Measurements from ENCODE around the gene TAMALIN. TPM values are rescaled to one million over a fixed set of nuclear protein-coding genes. Genes with fewer than 3 reads are reported as not detected.
"Not testable (repeated sequence)": the region's sequence is repeated elsewhere in the genome, so short reads cannot be mapped to it uniquely, and the experiment has no call there.

TAMALIN gene
- total RNA-seq, 1 experiment from 2014 or later: 4.5 TPM

- Histone ChIP-seq H3K4me1 (no peaks in the 10 kb centered on the region), H3K36me3 (peaks cover 12% of the 10 kb centered on the region), H3K9me3 (replicated peaks) (no peaks in the 10 kb centered on the region), H3K27ac (no peak overlapping the region), H3K4me3 (no peak overlapping the region), H3K27me3 (no peaks in the 10 kb centered on the region)
- DNase-seq: no peak
Observed at GRCh38 chr12:51974646-51975045, 32.1 kb upstream of the TAMALIN start.

- H3K4me3 ChIP-seq: no peak overlapping the region
- H3K4me1 ChIP-seq: no peaks in the 10 kb centered on the region
- no peaks in the 10 kb centered on the region for H3K27me3 ChIP-seq
- no peak for DNase-seq
- H3K9me3 ChIP-seq (replicated peaks): no peaks in the 10 kb centered on the region
- no peak overlapping the region for H3K27ac ChIP-seq
- H3K36me3 ChIP-seq: peaks cover 12% of the 10 kb centered on the region
Observed at GRCh38 chr12:51975196-51975595, 31.6 kb upstream of the TAMALIN start.

- no peak for DNase-seq
Observed at GRCh38 chr12:51976376-51977160, 30.2 kb upstream of the TAMALIN start.

GRCh38 chr12:51977320-51977753 is 29.4 kb upstream of the TAMALIN start:
- peaks cover 25% of the 10 kb centered on the region for H3K36me3 ChIP-seq
- H3K4me3 ChIP-seq: no peak overlapping the region
- no peak for DNase-seq
- H3K9me3 ChIP-seq (replicated peaks): no peaks in the 10 kb centered on the region
- no peak overlapping the region for H3K27ac ChIP-seq
- H3K4me1 ChIP-seq: no peaks in the 10 kb centered on the region
- H3K27me3 ChIP-seq: no peaks in the 10 kb centered on the region

More at GRCh38 chr12:51976376-51977160, 30.2 kb upstream of the TAMALIN start:
- H3K4me3 ChIP-seq: no peak overlapping the region
- peaks cover 19% of the 10 kb centered on the region for H3K36me3 ChIP-seq
- H3K27me3 ChIP-seq: no peaks in the 10 kb centered on the region
- H3K9me3 ChIP-seq (replicated peaks): no peaks in the 10 kb centered on the region
- H3K4me1 ChIP-seq: no peaks in the 10 kb centered on the region
- H3K27ac ChIP-seq: no peak overlapping the region

GRCh38 chr12:51979306-51979705 is 27.4 kb upstream of the TAMALIN start:
- not testable (repeated sequence) for H3K27ac ChIP-seq; H3K4me3 ChIP-seq; H3K4me1 ChIP-seq; H3K27me3 ChIP-seq; DNase-seq; H3K9me3 ChIP-seq (replicated peaks)
- peaks cover 37% of the 10 kb centered on the region for H3K36me3 ChIP-seq

GRCh38 chr12:51980051-51980808 is 26.5 kb upstream of the TAMALIN start:
- no peaks in the 10 kb centered on the region for H3K4me1 ChIP-seq
- H3K4me3 ChIP-seq: no peak overlapping the region
- H3K36me3 ChIP-seq: peaks cover 41% of the 10 kb centered on the region
- H3K27me3 ChIP-seq: no peaks in the 10 kb centered on the region
- H3K27ac ChIP-seq: no peak overlapping the region
- DNase-seq: peak; percentile 49 to 91
- no peaks in the 10 kb centered on the region for H3K9me3 ChIP-seq (replicated peaks)

GRCh38 chr12:51980809-51981127 is 26.0 kb upstream of the TAMALIN start:
- Histone ChIP-seq H3K36me3 (peaks cover 45% of the 10 kb centered on the region), H3K27me3 (no peaks in the 10 kb centered on the region), H3K27ac (no peak overlapping the region), H3K9me3 (replicated peaks) (no peaks in the 10 kb centered on the region), H3K4me1 (no peaks in the 10 kb centered on the region), H3K4me3 (no peak overlapping the region)
- DNase-seq: no peak

- Histone ChIP-seq H3K27me3 (no peaks in the 10 kb centered on the region), H3K9me3 (replicated peaks) (no peaks in the 10 kb centered on the region), H3K36me3 (peaks cover 48% of the 10 kb centered on the region), H3K4me1 (no peaks in the 10 kb centered on the region), H3K27ac (no peak overlapping the region), H3K4me3 (no peak overlapping the region)
- no peak for DNase-seq
Observed at GRCh38 chr12:51984657-51985056, 22.1 kb upstream of the TAMALIN start.

GRCh38 chr12:51985154-51985835 is 21.5 kb upstream of the TAMALIN start:
- no peaks in the 10 kb centered on the region for H3K27me3 ChIP-seq
- no peak overlapping the region for H3K4me3 ChIP-seq
- no peaks in the 10 kb centered on the region for H3K9me3 ChIP-seq (replicated peaks)
- DNase-seq: no peak
- H3K36me3 ChIP-seq: peaks cover 48% of the 10 kb centered on the region
- H3K27ac ChIP-seq: no peak overlapping the region
- no peaks in the 10 kb centered on the region for H3K4me1 ChIP-seq

- no peak overlapping the region for H3K27ac ChIP-seq
- H3K4me1 ChIP-seq: no peaks in the 10 kb centered on the region
- no peak for DNase-seq
- H3K27me3 ChIP-seq: no peaks in the 10 kb centered on the region
- H3K4me3 ChIP-seq: no peak overlapping the region
- no peaks in the 10 kb centered on the region for H3K9me3 ChIP-seq (replicated peaks)
- H3K36me3 ChIP-seq: peaks cover 40% of the 10 kb centered on the region
Observed at GRCh38 chr12:51986834-51987233, 19.9 kb upstream of the TAMALIN start.

GRCh38 chr12:51992246-51992645 is 14.5 kb upstream of the TAMALIN start:
- Histone ChIP-seq H3K36me3 (peaks cover 16% of the 10 kb centered on the region; the same call in 1 of the 2 replicates), H3K4me1 (no peaks in the 10 kb centered on the region), H3K27ac (no peak overlapping the region), H3K4me3 (no peak overlapping the region), H3K9me3 (replicated peaks) (no peaks in the 10 kb centered on the region), H3K27me3 (no peaks in the 10 kb centered on the region)
- DNase-seq: no peak

- Histone ChIP-seq H3K27me3 (no peaks in the 10 kb centered on the region), H3K27ac (no peak overlapping the region), H3K4me3 (no peak overlapping the region), H3K4me1 (no peaks in the 10 kb centered on the region), H3K36me3 (peaks cover 15% of the 10 kb centered on the region; the same call in 1 of the 2 replicates), H3K9me3 (replicated peaks) (no peaks in the 10 kb centered on the region)
- DNase-seq: no peak
Observed at GRCh38 chr12:51994539-51994820, 12.3 kb upstream of the TAMALIN start.

GRCh38 chr12:51994959-51995358 is 11.8 kb upstream of the TAMALIN start:
- no peaks in the 10 kb centered on the region for H3K4me1 ChIP-seq
- H3K27ac ChIP-seq: no peak overlapping the region
- DNase-seq: no peak
- H3K4me3 ChIP-seq: no peak overlapping the region
- H3K9me3 ChIP-seq (replicated peaks): no peaks in the 10 kb centered on the region
- H3K36me3 ChIP-seq: peaks cover 15% of the 10 kb centered on the region; the same call in 1 of the 2 replicates
- no peaks in the 10 kb centered on the region for H3K27me3 ChIP-seq

GRCh38 chr12:51997136-51997535 is 9.6 kb upstream of the TAMALIN start:
- H3K9me3 ChIP-seq (replicated peaks): no peaks in the 10 kb centered on the region

GRCh38 chr12:52003016-52003550 is 3.7 kb upstream of the TAMALIN start:
- no peak overlapping the region for H3K4me3 ChIP-seq
- H3K9me3 ChIP-seq (replicated peaks): no peaks in the 10 kb centered on the region
- H3K27ac ChIP-seq: no peak overlapping the region
- no peaks in the 10 kb centered on the region for H3K36me3 ChIP-seq
- peaks cover 21% of the 10 kb centered on the region for H3K4me1 ChIP-seq
- no peaks in the 10 kb centered on the region for H3K27me3 ChIP-seq
- DNase-seq: peak; percentile 70 to 77

More at GRCh38 chr12:51997136-51997535, 9.6 kb upstream of the TAMALIN start:
- Histone ChIP-seq H3K27me3 (no peaks in the 10 kb centered on the region), H3K27ac (no peak overlapping the region), H3K4me3 (no peak overlapping the region), H3K36me3 (peaks cover 15% of the 10 kb centered on the region; the same call in 1 of the 2 replicates), H3K4me1 (no peaks in the 10 kb centered on the region)
- no peak for DNase-seq
